ENCODE measurements around the gene GON7.

GON7 gene

DNA sequence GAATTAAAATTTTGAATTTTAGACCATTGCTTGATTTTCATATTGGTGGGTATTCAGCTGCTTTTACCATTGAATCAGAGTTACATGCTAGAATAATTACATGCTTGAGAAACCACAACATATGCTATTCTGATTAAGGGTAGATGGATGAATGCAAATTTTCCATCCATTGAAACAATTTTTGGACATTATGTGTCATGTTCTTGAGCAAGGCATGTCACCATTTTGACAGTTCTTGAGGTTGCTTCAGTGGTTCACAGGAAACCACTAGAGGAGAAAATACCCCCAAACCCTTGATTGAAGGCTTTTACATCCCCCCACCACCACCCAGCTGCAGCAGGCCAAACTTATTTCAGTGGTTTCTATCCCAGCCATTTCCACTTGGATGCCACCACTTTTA, 13.6 kb upstream of the GON7 start:
- TF ChIP-seq, protein P1, sequence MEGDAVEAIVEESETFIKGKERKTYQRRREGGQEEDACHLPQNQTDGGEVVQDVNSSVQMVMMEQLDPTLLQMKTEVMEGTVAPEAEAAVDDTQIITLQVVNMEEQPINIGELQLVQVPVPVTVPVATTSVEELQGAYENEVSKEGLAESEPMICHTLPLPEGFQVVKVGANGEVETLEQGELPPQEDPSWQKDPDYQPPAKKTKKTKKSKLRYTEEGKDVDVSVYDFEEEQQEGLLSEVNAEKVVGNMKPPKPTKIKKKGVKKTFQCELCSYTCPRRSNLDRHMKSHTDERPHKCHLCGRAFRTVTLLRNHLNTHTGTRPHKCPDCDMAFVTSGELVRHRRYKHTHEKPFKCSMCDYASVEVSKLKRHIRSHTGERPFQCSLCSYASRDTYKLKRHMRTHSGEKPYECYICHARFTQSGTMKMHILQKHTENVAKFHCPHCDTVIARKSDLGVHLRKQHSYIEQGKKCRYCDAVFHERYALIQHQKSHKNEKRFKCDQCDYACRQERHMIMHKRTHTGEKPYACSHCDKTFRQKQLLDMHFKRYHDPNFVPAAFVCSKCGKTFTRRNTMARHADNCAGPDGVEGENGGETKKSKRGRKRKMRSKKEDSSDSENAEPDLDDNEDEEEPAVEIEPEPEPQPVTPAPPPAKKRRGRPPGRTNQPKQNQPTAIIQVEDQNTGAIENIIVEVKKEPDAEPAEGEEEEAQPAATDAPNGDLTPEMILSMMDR (conservative IDR thresholded peaks at IDR 0.05; ENCODE audit: control insufficient read depth, insufficient read depth, low read depth, low read length) = no peak
- no peak overlapping the region for H3K4me3 ChIP-seq (ENCODE audit: control insufficient read depth, low read depth, low read length)
- no peak for DNase-seq (ENCODE audit: low read depth)

DNA sequence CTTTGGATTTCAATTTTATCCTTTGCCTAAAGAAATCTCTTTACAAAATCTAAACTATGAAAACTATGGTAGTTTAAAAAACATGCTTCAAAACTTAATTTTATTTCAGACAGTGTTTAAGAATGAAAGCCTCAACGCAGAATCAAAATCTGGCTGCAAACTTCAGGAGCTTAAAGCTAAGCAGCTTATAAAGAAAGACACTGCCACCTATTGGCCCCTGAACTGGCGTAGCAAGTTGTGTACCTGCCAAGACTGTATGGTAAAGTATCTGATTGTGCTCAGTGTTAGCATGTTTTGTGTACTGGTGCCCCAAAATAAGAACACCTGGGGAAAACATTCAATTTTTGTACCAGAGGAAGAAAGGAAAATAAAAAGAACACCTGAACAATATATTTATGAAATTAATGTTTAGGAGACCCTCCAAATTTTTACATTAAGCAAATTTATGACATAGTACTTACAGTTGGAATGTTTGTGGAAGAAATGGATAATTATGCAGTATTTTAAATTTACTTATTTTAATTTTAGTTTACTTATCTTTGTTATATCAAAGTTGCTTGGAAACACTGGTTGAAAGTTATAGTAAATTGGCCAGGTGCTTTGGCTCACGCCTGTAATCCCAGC, 12.3 kb upstream of the GON7 start:
- H3K4me3 ChIP-seq (ENCODE audit: control insufficient read depth, low read depth, low read length) = no peak overlapping the region
- TF ChIP-seq, protein P1 (conservative IDR thresholded peaks at IDR 0.05; ENCODE audit: control insufficient read depth, insufficient read depth, low read depth, low read length) = peak; percentile 71
- DNase-seq (ENCODE audit: low read depth) = peak; percentile 72

DNA sequence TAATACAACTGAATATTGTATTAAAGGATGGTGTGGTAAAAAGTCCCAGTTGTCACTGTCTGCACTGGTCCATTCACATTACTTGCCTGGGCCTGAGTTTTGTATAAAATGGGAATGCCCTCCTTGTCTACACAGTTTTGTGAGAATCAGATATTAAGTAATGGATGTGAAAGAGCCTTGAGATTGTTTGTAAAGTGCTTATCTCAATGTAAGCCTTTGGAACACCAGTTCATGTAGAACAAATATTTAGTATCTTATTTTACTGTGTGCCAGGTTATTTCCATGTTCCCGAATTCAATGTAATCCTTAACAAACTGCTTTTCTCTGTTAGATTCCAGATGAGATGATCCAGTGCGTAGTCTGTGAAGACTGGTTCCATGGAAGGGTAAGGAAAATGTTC, 7.7 kb upstream of the GON7 start:
- TF ChIP-seq, protein P1 (conservative IDR thresholded peaks at IDR 0.05; ENCODE audit: control insufficient read depth, insufficient read depth, low read depth, low read length) = no peak
- DNase-seq (ENCODE audit: low read depth) = no peak

DNA sequence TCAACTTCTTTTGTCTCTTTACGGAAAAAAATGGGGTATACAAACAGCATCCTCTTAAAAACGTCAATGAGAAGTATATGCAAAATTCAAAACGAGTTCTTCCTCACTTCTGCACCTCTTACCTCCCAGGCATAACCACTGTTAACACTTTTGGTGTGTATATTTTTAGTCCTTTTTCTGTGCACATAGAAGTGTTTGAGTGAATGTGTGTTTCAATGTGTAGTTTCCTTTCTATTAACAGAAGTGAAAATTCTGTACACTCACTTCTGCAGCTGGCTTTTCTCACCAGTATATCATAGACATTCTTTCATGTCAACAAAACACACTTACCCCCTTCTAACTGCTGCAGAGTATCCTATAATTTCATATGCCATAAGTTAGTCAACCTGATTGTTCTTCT, 5.6 kb upstream of the GON7 start:
- no peak for DNase-seq (ENCODE audit: low read depth)
- TF ChIP-seq, protein P1 (conservative IDR thresholded peaks at IDR 0.05; ENCODE audit: control insufficient read depth, insufficient read depth, low read depth, low read length) = no peak

More for the DNA sequence above, 7.7 kb upstream of the GON7 start:
- H3K4me3 ChIP-seq (ENCODE audit: control insufficient read depth, low read depth, low read length) = no peak overlapping the region

DNA sequence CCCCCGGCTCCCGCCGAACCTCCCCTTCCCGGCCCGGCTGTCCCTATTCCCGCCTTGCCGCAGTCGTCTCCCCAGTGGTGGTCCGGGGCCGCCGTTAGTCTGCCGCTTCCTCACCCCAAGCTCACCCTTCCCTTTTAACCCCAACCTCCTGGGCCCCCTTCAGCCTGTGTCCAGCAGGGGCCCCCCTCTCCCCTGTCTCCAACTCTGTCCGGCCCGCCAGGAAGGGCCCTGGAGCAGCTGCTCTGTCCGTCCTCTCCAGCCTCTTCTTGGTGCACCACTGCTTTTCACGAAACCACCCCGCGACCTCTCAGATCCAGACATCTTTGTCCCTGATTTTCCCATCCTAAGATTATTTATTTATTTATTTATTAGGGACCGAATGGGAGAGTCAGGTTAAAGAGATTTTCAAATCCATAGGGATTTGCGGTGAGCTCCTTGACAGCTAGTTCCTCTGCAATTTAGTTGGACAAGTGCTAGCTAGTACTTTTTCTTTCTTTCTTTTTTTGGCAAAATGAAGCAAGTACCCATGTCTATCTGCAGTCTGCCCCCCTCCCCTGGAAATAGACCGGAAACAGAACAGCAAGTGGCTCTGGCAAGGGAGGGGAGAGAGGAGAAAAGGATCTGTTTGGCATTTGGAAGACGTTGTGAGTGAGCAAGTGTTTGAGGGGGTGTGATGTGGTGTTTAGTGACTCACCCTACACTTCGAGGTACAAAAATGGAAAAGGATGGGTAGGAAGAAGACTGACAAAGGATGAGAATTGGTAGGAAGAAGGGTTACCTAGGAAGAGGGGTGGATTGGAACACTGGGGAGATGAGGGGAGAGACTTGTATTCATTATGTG, 823 bp upstream of the GON7 start:
- H3K4me3 ChIP-seq (ENCODE audit: control insufficient read depth, low read depth, low read length) = peak overlapping the region; percentile 89
- TF ChIP-seq, protein P1 (conservative IDR thresholded peaks at IDR 0.05; ENCODE audit: control insufficient read depth, insufficient read depth, low read depth, low read length) = peak; percentile 29
- peak; percentile 69 for DNase-seq (ENCODE audit: low read depth)

More for the DNA sequence above, 5.6 kb upstream of the GON7 start:
- H3K4me3 ChIP-seq (ENCODE audit: control insufficient read depth, low read depth, low read length) = no peak overlapping the region

DNA sequence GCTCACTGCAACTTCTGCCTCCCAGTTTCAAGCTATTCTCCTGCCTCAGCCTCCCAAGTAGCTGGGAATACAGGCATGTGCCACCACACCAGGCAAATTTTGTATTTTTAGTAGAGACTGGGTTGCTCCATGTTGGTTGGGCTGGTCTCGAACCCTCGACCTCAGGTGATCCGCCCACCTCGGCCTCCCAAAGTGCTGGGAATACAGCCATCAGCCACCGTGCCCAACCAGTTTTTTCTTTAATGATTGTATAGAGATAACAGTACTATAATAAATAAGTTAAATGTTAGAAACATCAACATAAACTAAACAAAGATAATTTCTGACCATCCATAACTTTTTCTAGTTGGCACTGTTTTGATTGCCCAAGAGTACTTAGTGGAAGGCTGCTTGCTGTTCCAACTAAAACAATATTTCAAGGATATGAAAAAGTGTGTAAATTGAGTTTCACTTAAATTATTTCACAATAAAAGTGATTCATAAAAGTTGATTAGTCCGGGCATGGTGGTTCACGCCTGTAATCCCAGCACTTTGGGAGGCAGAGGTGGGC, 5.6 kb downstream of the GON7 start:
- no peak for DNase-seq (ENCODE audit: low read depth)
- TF ChIP-seq, protein P1 (conservative IDR thresholded peaks at IDR 0.05; ENCODE audit: control insufficient read depth, insufficient read depth, low read depth, low read length) = no peak
- H3K4me3 ChIP-seq (ENCODE audit: control insufficient read depth, low read depth, low read length) = no peak overlapping the region

All from fibroblast of mammary gland (primary cell).